SK-N-SH (cell line): ENCODE measurements around the gene RBCK1. TPM values are rescaled to one million over a fixed set of nuclear protein-coding genes. Genes with fewer than 3 reads are reported as not detected.

ENCODE experiments used
- CTCF ChIA-PET: fragments of 300-600, 350-600 bp; formaldehyde crosslinking; extraction: SDS; loops from one replicate; lab custom pipeline; 2021; lab: Yijun Ruan, JAX
- POLR2A ChIA-PET: fragments of 350-600 bp; sonication (Branson Sonifier 250); formaldehyde crosslinking; extraction: SDS; loops from one replicate; lab custom pipeline; 2020; ENCODE audit warnings: antibody characterized with exemption, inconsistent platforms; lab: Yijun Ruan, JAX
- DNase-seq: peaks from one replicate; pipeline ENCODE4 v3.0.0; 2012
- H2AFZ ChIP-seq: fragments of 200-600 bp; sonication (generic); 2 replicates; pipeline ENCODE4 v1.8.1; 2016; ENCODE audit warnings: antibody characterized with exemption, mild to moderate bottlenecking, low read depth
- H3F3A ChIP-seq: fragments of 200-600 bp; sonication (generic); replicated peaks from 2 replicates; pipeline ENCODE3; 2016; ENCODE audit warnings: antibody characterized with exemption, mild to moderate bottlenecking; ENCODE audit not compliant: insufficient read depth
- H3K27ac ChIP-seq, 2 experiments: fragments of 200-500 bp in 1 of 2; fragments of 200-600 bp in 1 of 2; sonication (Bioruptor generic) in 1 of 2; sonication (generic), shearing (Covaris generic) in 1 of 2; 2 replicates each; pipeline versions ENCODE4 v1.5.1 to v1.6.1; 2014 to 2016; ENCODE audit warnings: low read depth in 2 of 2, inconsistent platforms in 1 of 2, low read length in 1 of 2, mild to moderate bottlenecking in 1 of 2, mixed read lengths in 1 of 2
- H3K27me3 ChIP-seq: fragments of 200-600 bp; sonication (generic), shearing (Covaris generic); 2 replicates; pipeline ENCODE4 v1.6.1; 2016; ENCODE audit warnings: mixed run types; ENCODE audit not compliant: insufficient read depth
- H3K36me3 ChIP-seq, 2 experiments: fragments of 200-500 bp in 1 of 2; fragments of 200-600 bp in 1 of 2; sonication (Bioruptor generic) in 1 of 2; sonication (generic) in 1 of 2; replicated peaks in 1 of 2; 2 replicates each; pipeline versions ENCODE3 to v1.5.1; 2014 to 2016; ENCODE audit warnings: low read length in 1 of 2, mild to moderate bottlenecking in 1 of 2; ENCODE audit not compliant: insufficient read depth in 2 of 2, control insufficient read depth in 1 of 2
- H3K4me1 ChIP-seq, 2 experiments: fragments of 200-500 bp in 1 of 2; fragments of 200-600 bp in 1 of 2; sonication (Bioruptor generic) in 1 of 2; sonication (generic), shearing (Covaris generic) in 1 of 2; 2 replicates each; pipeline versions ENCODE4 v1.5.1 to v1.6.1; 2014 to 2016; ENCODE audit warnings: low read depth in 1 of 2, low read length in 1 of 2, mixed run types in 1 of 2; ENCODE audit not compliant: insufficient read depth in 2 of 2, control insufficient read depth in 1 of 2
- H3K4me2 ChIP-seq: fragments of 200-600 bp; sonication (generic), shearing (Covaris generic); 2 replicates; pipeline ENCODE4 v1.6.1; 2017; ENCODE audit warnings: mixed run types
- H3K4me3 ChIP-seq, 2 experiments: fragments of 200-500 bp in 1 of 2; fragments of 200-600 bp in 1 of 2; sonication (Bioruptor generic) in 1 of 2; sonication (generic), shearing (Covaris generic) in 1 of 2; 2 replicates each; pipeline versions ENCODE4 v1.5.1 to v1.8.1; 2014 to 2016; ENCODE audit warnings: low read depth in 2 of 2, inconsistent platforms in 1 of 2, low read length in 1 of 2, mild to moderate bottlenecking in 1 of 2, mixed read lengths in 1 of 2, moderate library complexity in 1 of 2
- H3K79me2 ChIP-seq: fragments of 200-600 bp; sonication (generic); 2 replicates; pipeline ENCODE4 v1.8.1; 2017; ENCODE audit warnings: mild to moderate bottlenecking; ENCODE audit not compliant: insufficient read depth
- H3K9ac ChIP-seq: fragments of 200-600 bp; sonication (generic); 2 replicates; pipeline ENCODE4 v1.6.1; 2017; ENCODE audit warnings: mixed run types
- H3K9me2 ChIP-seq: fragments of 200-600 bp; sonication (generic); 2 replicates; pipeline ENCODE4 v1.6.1; 2017; ENCODE audit warnings: mixed run types
- H3K9me3 ChIP-seq: fragments of 200-600 bp; sonication (generic); 2 replicates; pipeline ENCODE4 v1.6.1; 2017; ENCODE audit warnings: mixed run types, mild to moderate bottlenecking, moderate library complexity
- H4K20me1 ChIP-seq: fragments of 200-600 bp; sonication (generic); 2 replicates; pipeline ENCODE4 v1.6.1; 2017; ENCODE audit warnings: mild to moderate bottlenecking, mixed run types; ENCODE audit not compliant: insufficient read depth
- CHD2 ChIP-seq: fragments of 150-350 bp; IDR thresholded peaks from 2 replicates; pipeline ENCODE4 v1.6.1; 2018; ENCODE audit warnings: low read length; ENCODE audit not compliant: partially characterized antibody
- EP300 ChIP-seq, 2 experiments: IDR thresholded peaks; 2 replicates each; pipeline versions ENCODE4 v1.4.0 to v1.6.1; 2012; ENCODE audit warnings: borderline replicate concordance in 1 of 2, low read depth in 1 of 2, low read length in 1 of 2
- FOXM1 ChIP-seq: IDR thresholded peaks from 2 replicates; pipeline ENCODE4 v1.4.0; 2012; ENCODE audit warnings: low read depth, mild to moderate bottlenecking
- GABPA ChIP-seq: IDR thresholded peaks from 2 replicates; pipeline ENCODE4 v1.4.0; 2012; ENCODE audit warnings: low read depth, mild to moderate bottlenecking
- IRF3 ChIP-seq: fragments of 150-350 bp; IDR thresholded peaks from 2 replicates; pipeline ENCODE4 v1.6.1; 2016; ENCODE audit warnings: mild to moderate bottlenecking, low read depth, low read length
- JUND ChIP-seq: IDR thresholded peaks from 2 replicates; pipeline ENCODE4 v1.4.0; 2012
- MAX ChIP-seq: IDR thresholded peaks from 2 replicates; pipeline ENCODE4 v1.4.0; 2012; ENCODE audit warnings: low read depth
- MEF2A ChIP-seq: IDR thresholded peaks from 2 replicates; pipeline ENCODE4 v1.4.0; 2012; ENCODE audit warnings: low read depth, borderline replicate concordance
- MXI1 ChIP-seq: IDR thresholded peaks from 2 replicates; pipeline ENCODE4 v1.6.1; 2012; ENCODE audit warnings: mild to moderate bottlenecking, low read depth, low read length, improper control_type of control experiment
- RAD21 ChIP-seq: IDR thresholded peaks from 2 replicates; pipeline ENCODE4 v1.6.1; 2012; ENCODE audit warnings: mild to moderate bottlenecking, low read length
- RFX5 ChIP-seq: IDR thresholded peaks from 2 replicates; pipeline ENCODE4 v1.6.1; 2012; ENCODE audit warnings: mild to moderate bottlenecking, improper control_type of control experiment, low read length
- RXRA ChIP-seq: IDR thresholded peaks from 2 replicates; pipeline ENCODE4 v1.4.0; 2012; ENCODE audit warnings: low read depth, mild to moderate bottlenecking, borderline replicate concordance
- SIN3A ChIP-seq: IDR thresholded peaks from 2 replicates; pipeline ENCODE4 v1.6.1; 2012; ENCODE audit warnings: low read depth, mild to moderate bottlenecking, low read length, moderate library complexity, borderline replicate concordance
- TEAD4 ChIP-seq: IDR thresholded peaks from 2 replicates; pipeline ENCODE4 v1.4.0; 2012; ENCODE audit warnings: mild to moderate bottlenecking, borderline replicate concordance; ENCODE audit not compliant: insufficient read depth
- YY1 ChIP-seq: IDR thresholded peaks from 2 replicates; pipeline ENCODE4 v1.4.0; 2012; ENCODE audit warnings: low read depth, mild to moderate bottlenecking
- WGBS: methylation state at CpG from one replicate; pipeline ENCODE4 v1.1.6; 2017; ENCODE audit warnings: low lambda C conversion rate; 5-methylcytosine and 5-hydroxymethylcytosine counted together
- polyA plus RNA-seq, 3 experiments: library from polyadenylated mRNA; depleted of rRNA; stranded (reverse); fragments of >200 nt; gene quantifications; 2 replicates each; pipeline ENCODE4 v1.2.3, GENCODE V29; 2012
- TF ChIP-seq, protein P1 (sequence below): fragments of 200-600 bp; sonication (generic); IDR thresholded peaks from 2 replicates; pipeline ENCODE4 v1.6.1; 2017; ENCODE audit warnings: antibody characterized with exemption, mild to moderate bottlenecking, moderate library complexity
- TF ChIP-seq, protein P2 (sequence below): IDR thresholded peaks from 2 replicates; pipeline ENCODE4 v1.4.0; 2012; ENCODE audit warnings: low read depth, borderline replicate concordance

Gene RBCK1
- polyA plus RNA-seq, 1 of the 3 experiments (the other 2 are of a cell fraction): 105 TPM

DNA sequence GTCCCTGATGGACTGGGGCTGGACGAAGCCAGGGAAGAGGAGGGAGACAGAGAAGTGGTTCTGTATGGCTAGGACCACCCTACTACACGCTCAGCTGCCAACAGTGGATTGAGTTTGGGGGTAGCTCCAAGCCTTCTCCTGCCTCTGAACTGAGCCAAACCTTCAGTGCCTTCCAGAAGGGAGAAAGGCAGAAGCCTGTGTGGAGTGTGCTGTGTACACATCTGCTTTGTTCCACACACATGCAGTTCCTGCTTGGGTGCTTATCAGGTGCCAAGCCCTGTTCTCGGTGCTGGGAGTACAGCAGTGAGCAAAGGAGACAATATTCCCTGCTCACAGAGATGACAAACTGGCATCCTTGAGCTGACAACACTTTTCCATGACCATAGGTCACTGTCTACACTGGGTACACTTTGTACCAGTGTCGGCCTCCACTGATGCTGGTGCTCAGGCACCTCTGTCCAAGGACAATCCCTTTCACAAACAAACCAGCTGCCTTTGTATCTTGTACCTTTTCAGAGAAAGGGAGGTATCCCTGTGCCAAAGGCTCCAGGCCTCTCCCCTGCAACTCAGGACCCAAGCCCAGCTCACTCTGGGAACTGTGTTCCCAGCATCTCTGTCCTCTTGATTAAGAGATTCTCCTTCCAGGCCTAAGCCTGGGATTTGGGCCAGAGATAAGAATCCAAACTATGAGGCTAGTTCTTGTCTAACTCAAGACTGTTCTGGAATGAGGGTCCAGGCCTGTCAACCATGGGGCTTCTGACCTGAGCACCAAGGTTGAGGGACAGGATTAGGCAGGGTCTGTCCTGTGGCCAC is 11.3 kb upstream of the RBCK1 start:
- Histone ChIP-seq H3K79me2 (no peaks in the 10 kb centered on the region), H3K4me3 (no peak overlapping the region), H3K4me2 (no peak overlapping the region), H3K27me3 (no peaks in the 10 kb centered on the region), H3K9me2 (no peaks in the 10 kb centered on the region), H3K36me3 (peaks cover 22 to 31% of the 10 kb centered on the region in 2 experiments), H3K9ac (no peak overlapping the region), H2AFZ (no peak overlapping the region), H3K4me1 (peaks cover 0 to 8% of the 10 kb centered on the region in 2 experiments; a peak in 1 of 4 replicates), H3K9me3 (no peaks in the 10 kb centered on the region), H3K27ac (no peak overlapping the region), H4K20me1 (no peaks in the 10 kb centered on the region), H3F3A (no peaks in the 10 kb centered on the region)
- DNase-seq: no peak
- TF ChIP-seq MAX: no peak
- no peak for TF ChIP-seq RFX5
- POLR2A ChIA-PET: interaction anchor here (0.8 kb wide), 1 partner anchor 11 kb away, joined by 3 read pairs; no protein-coding TSS in a partner anchor
- CTCF ChIA-PET: interaction anchor here (1.0 kb wide), 2 partner anchors 9 to 42 kb away, joined by 3 to 4 read pairs; no protein-coding TSS in a partner anchor
- 89% methylated on average over 2 of the region's 4 CpGs for WGBS

GRCh38 chr20:397432-398237 is 10.5 kb upstream of the RBCK1 start:
- Histone ChIP-seq H3K79me2 (no peaks in the 10 kb centered on the region), H3K9ac (no peak overlapping the region), H3K27ac (no peak overlapping the region), H3K27me3 (no peaks in the 10 kb centered on the region), H3F3A (no peaks in the 10 kb centered on the region), H4K20me1 (no peaks in the 10 kb centered on the region), H3K4me2 (no peak overlapping the region), H3K9me2 (no peaks in the 10 kb centered on the region), H3K4me3 (no peak overlapping the region), H3K9me3 (no peaks in the 10 kb centered on the region), H3K4me1 (peaks cover 0 to 8% of the 10 kb centered on the region in 2 experiments; a peak in 1 of 4 replicates), H3K36me3 (peaks cover 18 to 30% of the 10 kb centered on the region in 2 experiments), H2AFZ (no peak overlapping the region)
- TF ChIP-seq FOXM1 (no peak), MAX (no peak), TEAD4 (no peak), RXRA (no peak), GABPA (no peak), YY1 (no peak), MXI1 (no peak), CHD2 (no peak), MEF2A (no peak), JUND (no peak), SIN3A (no peak), EP300 (IDR thresholded peaks at IDR 0.05; ENCODE audit: borderline replicate concordance in 1 of 2, low read depth in 1 of 2, low read length in 1 of 2) (no peak), RAD21 (no peak), IRF3 (no peak)
- TF ChIP-seq, protein P1, sequence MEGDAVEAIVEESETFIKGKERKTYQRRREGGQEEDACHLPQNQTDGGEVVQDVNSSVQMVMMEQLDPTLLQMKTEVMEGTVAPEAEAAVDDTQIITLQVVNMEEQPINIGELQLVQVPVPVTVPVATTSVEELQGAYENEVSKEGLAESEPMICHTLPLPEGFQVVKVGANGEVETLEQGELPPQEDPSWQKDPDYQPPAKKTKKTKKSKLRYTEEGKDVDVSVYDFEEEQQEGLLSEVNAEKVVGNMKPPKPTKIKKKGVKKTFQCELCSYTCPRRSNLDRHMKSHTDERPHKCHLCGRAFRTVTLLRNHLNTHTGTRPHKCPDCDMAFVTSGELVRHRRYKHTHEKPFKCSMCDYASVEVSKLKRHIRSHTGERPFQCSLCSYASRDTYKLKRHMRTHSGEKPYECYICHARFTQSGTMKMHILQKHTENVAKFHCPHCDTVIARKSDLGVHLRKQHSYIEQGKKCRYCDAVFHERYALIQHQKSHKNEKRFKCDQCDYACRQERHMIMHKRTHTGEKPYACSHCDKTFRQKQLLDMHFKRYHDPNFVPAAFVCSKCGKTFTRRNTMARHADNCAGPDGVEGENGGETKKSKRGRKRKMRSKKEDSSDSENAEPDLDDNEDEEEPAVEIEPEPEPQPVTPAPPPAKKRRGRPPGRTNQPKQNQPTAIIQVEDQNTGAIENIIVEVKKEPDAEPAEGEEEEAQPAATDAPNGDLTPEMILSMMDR: no peak
- TF ChIP-seq, protein P2, sequence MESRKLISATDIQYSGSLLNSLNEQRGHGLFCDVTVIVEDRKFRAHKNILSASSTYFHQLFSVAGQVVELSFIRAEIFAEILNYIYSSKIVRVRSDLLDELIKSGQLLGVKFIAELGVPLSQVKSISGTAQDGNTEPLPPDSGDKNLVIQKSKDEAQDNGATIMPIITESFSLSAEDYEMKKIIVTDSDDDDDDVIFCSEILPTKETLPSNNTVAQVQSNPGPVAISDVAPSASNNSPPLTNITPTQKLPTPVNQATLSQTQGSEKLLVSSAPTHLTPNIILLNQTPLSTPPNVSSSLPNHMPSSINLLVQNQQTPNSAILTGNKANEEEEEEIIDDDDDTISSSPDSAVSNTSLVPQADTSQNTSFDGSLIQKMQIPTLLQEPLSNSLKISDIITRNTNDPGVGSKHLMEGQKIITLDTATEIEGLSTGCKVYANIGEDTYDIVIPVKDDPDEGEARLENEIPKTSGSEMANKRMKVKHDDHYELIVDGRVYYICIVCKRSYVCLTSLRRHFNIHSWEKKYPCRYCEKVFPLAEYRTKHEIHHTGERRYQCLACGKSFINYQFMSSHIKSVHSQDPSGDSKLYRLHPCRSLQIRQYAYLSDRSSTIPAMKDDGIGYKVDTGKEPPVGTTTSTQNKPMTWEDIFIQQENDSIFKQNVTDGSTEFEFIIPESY: no peak
- ChIA-PET CTCF (interaction anchor here (1.7 kb wide), 1 partner anchor 34 kb away, joined by 6 read pairs; no protein-coding TSS in a partner anchor), POLR2A (interaction anchor here (0.8 to 0.9 kb wide), 2 partner anchors 10 to 17 kb away, joined by 3 to 4 read pairs; partner anchors contain the start of gene TRIB3)
- 85% methylated on average over 6 of the region's 6 CpGs for WGBS
- DNase-seq: no peak
